GM23338 (cell line): ENCODE results near the gene KRTAP4-1. TPM values are rescaled to one million over a fixed set of nuclear protein-coding genes. Genes with fewer than 3 reads are reported as not detected.

Source experiments
- ATAC-seq: fragments of 200-7000 bp; cut with Tn5 transposase; 3 replicates; pipeline ENCODE4 v1.9.1; 2020
- DNase-seq: peaks from one replicate; pipeline ENCODE4 v3.0.0-alpha.2; 2015; ENCODE audit warnings: low spot score
- H2AFZ ChIP-seq: fragments of 200-600 bp; sonication (generic); 2 replicates; pipeline ENCODE4 v1.8.0; 2016; ENCODE audit warnings: antibody characterized with exemption, mild to moderate bottlenecking, moderate library complexity
- H3F3A ChIP-seq: fragments of 200-600 bp; sonication (generic); replicated peaks from 2 replicates; pipeline ENCODE4 v1.8.0; 2017; ENCODE audit warnings: antibody characterized with exemption, mixed run types, low read depth
- H3K27ac ChIP-seq: fragments of 200-600 bp; sonication (generic); 2 replicates; pipeline ENCODE4 v1.6.1; 2016; ENCODE audit warnings: low read depth
- H3K27me3 ChIP-seq: fragments of 200-600 bp; sonication (generic); 2 replicates; pipeline ENCODE4 v1.8.0; 2016; ENCODE audit warnings: mild to moderate bottlenecking, mixed run types, moderate library complexity; ENCODE audit not compliant: insufficient read depth
- H3K36me3 ChIP-seq: fragments of 200-600 bp; sonication (generic); 2 replicates; pipeline ENCODE4 v1.8.0; 2016; ENCODE audit warnings: mild to moderate bottlenecking; ENCODE audit not compliant: insufficient read depth
- H3K4me1 ChIP-seq: fragments of 200-600 bp; sonication (generic); 2 replicates; pipeline ENCODE4 v1.8.0; 2016; ENCODE audit warnings: mild to moderate bottlenecking, moderate library complexity; ENCODE audit not compliant: insufficient read depth
- H3K4me2 ChIP-seq: fragments of 200-600 bp; sonication (generic); 2 replicates; pipeline ENCODE4 v1.7.1; 2017; ENCODE audit warnings: mixed run types
- H3K4me3 ChIP-seq: fragments of 200-600 bp; sonication (generic); 2 replicates; pipeline ENCODE4 v1.6.1; 2016; ENCODE audit warnings: mixed run types
- H3K79me2 ChIP-seq: fragments of 200-600 bp; sonication (generic); replicated peaks from 2 replicates; pipeline ENCODE4 v1.8.0; 2017; ENCODE audit warnings: mild to moderate bottlenecking; ENCODE audit not compliant: insufficient read depth
- H3K9me2 ChIP-seq: fragments of 200-600 bp; sonication (generic); 2 replicates; pipeline ENCODE4 v1.8.0; 2017; ENCODE audit not compliant: insufficient read depth
- H4K20me1 ChIP-seq: fragments of 200-600 bp; sonication (generic); replicated peaks from 2 replicates; pipeline ENCODE4 v1.8.0; 2017; ENCODE audit warnings: mild to moderate bottlenecking; ENCODE audit not compliant: insufficient read depth
- H3K27ac Mint-ChIP-seq: 2 replicates; pipeline ENCODE4 v1.8.0; 2020; ENCODE audit warnings: inconsistent platforms, mild to moderate bottlenecking, moderate library complexity, mixed read lengths
- H3K27me3 Mint-ChIP-seq: 3 replicates; pipeline ENCODE4 v1.8.0; 2022; ENCODE audit warnings: low read depth, mild to moderate bottlenecking, moderate library complexity, mixed read lengths, inconsistent platforms; ENCODE audit not compliant: insufficient read depth, poor library complexity
- H3K36me3 Mint-ChIP-seq: 3 replicates; pipeline ENCODE4 v1.8.0; 2021; ENCODE audit warnings: low read depth, mild to moderate bottlenecking, inconsistent platforms, moderate library complexity, mixed read lengths
- H3K4me1 Mint-ChIP-seq: 3 replicates; pipeline ENCODE4 v1.8.0; 2020; ENCODE audit warnings: mild to moderate bottlenecking, inconsistent platforms, mixed read lengths
- H3K4me3 Mint-ChIP-seq: 3 replicates; pipeline ENCODE4 v1.8.0; 2021; ENCODE audit warnings: moderate library complexity, mild to moderate bottlenecking, inconsistent platforms, mixed read lengths
- H3K9me3 Mint-ChIP-seq: 3 replicates; pipeline ENCODE4 v1.8.0; 2020; ENCODE audit warnings: moderate library complexity, mild to moderate bottlenecking, inconsistent platforms, mixed read lengths
- CREB1 ChIP-seq: fragments of 250-450 bp; sonication (Bioruptor Pico); IDR thresholded peaks from 2 replicates; pipeline ENCODE4 v1.5.0; 2020; ENCODE audit warnings: low read depth, mild to moderate bottlenecking, moderate library complexity
- ETS1 ChIP-seq: IDR thresholded peaks from 2 replicates; pipeline ENCODE4 v1.6.1; 2016; ENCODE audit warnings: antibody characterized with exemption
- EZH2 ChIP-seq: fragments of 200-600 bp; sonication (generic); IDR thresholded peaks from one replicate; pipeline ENCODE4 v1.8.0; 2017; ENCODE audit warnings: antibody characterized with exemption, mild to moderate bottlenecking, low read depth; ENCODE audit not compliant: unreplicated experiment
- EZH2phosphoT487 ChIP-seq: fragments of 200-600 bp; sonication (generic); IDR thresholded peaks from one replicate; pipeline ENCODE4 v1.8.1; 2018; ENCODE audit warnings: antibody characterized with exemption; ENCODE audit not compliant: unreplicated experiment
- JUNB ChIP-seq: IDR thresholded peaks from one replicate; pipeline ENCODE4 v1.6.1; 2016; ENCODE audit warnings: antibody characterized with exemption; ENCODE audit not compliant: unreplicated experiment
- NANOG ChIP-seq: IDR thresholded peaks from 2 replicates; pipeline ENCODE4 v1.6.1; 2016; ENCODE audit warnings: antibody characterized with exemption, borderline replicate concordance
- STAT1 ChIP-seq: IDR thresholded peaks from one replicate; pipeline ENCODE4 v1.6.1; 2016; ENCODE audit warnings: antibody characterized with exemption; ENCODE audit not compliant: unreplicated experiment
- ZNF114 ChIP-seq: fragments of 250-450 bp; sonication (Bioruptor Pico); IDR thresholded peaks from 2 replicates; pipeline ENCODE4 v1.5.0; 2020; ENCODE audit warnings: mild to moderate bottlenecking, moderate library complexity
- ZNF331 ChIP-seq: fragments of 250-450 bp; sonication (Bioruptor Pico); IDR thresholded peaks from 2 replicates; pipeline ENCODE4 v1.5.0; 2020; ENCODE audit warnings: low read depth, mild to moderate bottlenecking, moderate library complexity
- polyA plus RNA-seq: library from polyadenylated mRNA; unstranded; fragments of >200 nt; fragmentation: Nextera tagmentation; extraction: Ambion mirVana; gene quantifications from 2 replicates; pipeline ENCODE4 v1.2.1, GENCODE V29; 2016
- total RNA-seq: library from RNA; depleted of rRNA; stranded (reverse); fragments of >200 nt; shearing (Covaris generic); gene quantifications from 2 replicates; pipeline ENCODE4 v1.2.3, GENCODE V29; 2014
- TF ChIP-seq, protein P1 (sequence below): IDR thresholded peaks from one replicate; pipeline ENCODE4 v1.6.1; 2018; ENCODE audit warnings: antibody characterized with exemption; ENCODE audit not compliant: unreplicated experiment
- TF ChIP-seq, protein P2 (sequence below), 2 experiments: fragments of 200-600 bp in 1 of 2; sonication (generic) in 1 of 2; conservative IDR thresholded peaks; 2 replicates each; pipeline versions ENCODE4 v1.5.1 to v1.6.1; 2016 to 2017; ENCODE audit warnings: antibody characterized with exemption in 2 of 2, low read depth in 2 of 2, mild to moderate bottlenecking in 2 of 2, moderate library complexity in 1 of 2

Gene KRTAP4-1
- total and polyA plus RNA-seq, 2 experiments from 2014 or later, result not detected

DNA sequence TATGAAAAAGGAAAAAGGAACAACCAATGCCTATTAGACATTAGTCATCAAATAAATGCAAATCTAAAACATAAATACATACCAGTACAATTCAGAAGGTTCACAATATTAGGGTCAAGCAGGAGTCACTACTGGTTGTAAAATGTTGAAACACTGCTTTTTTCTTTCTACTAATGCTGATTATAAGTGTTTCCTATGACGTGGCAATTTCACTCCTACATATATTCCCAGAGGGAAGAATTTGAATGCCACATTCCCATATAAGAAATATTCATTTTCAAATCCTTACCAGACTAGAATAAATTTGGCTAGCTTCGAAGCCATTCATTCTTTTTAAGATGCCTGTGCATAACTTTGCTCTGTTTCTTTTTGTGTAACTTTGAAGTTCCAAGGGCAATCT lies 39.1 kb upstream of the KRTAP4-1 start:
- Histone ChIP-seq H3K27me3 (no peaks in the 10 kb centered on the region), H4K20me1 (no peaks in the 10 kb centered on the region), H2AFZ (no peak overlapping the region), H3K36me3 (no peaks in the 10 kb centered on the region), H3F3A (no peaks in the 10 kb centered on the region), H3K4me3 (no peak overlapping the region), H3K4me1 (no peaks in the 10 kb centered on the region), H3K79me2 (no peaks in the 10 kb centered on the region), H3K4me2 (no peak overlapping the region), H3K9me2 (no peaks in the 10 kb centered on the region), H3K27ac (no peak overlapping the region)
- H3K4me3 Mint-ChIP-seq, result no peak overlapping the region
- H3K9me3 Mint-ChIP-seq, result no peaks in the 10 kb centered on the region
- H3K36me3 Mint-ChIP-seq, result no peaks in the 10 kb centered on the region
- no peak for TF ChIP-seq CREB1 (CRISPR knock-in tag)
- TF ChIP-seq NANOG, result no peak
- TF ChIP-seq, protein P1, sequence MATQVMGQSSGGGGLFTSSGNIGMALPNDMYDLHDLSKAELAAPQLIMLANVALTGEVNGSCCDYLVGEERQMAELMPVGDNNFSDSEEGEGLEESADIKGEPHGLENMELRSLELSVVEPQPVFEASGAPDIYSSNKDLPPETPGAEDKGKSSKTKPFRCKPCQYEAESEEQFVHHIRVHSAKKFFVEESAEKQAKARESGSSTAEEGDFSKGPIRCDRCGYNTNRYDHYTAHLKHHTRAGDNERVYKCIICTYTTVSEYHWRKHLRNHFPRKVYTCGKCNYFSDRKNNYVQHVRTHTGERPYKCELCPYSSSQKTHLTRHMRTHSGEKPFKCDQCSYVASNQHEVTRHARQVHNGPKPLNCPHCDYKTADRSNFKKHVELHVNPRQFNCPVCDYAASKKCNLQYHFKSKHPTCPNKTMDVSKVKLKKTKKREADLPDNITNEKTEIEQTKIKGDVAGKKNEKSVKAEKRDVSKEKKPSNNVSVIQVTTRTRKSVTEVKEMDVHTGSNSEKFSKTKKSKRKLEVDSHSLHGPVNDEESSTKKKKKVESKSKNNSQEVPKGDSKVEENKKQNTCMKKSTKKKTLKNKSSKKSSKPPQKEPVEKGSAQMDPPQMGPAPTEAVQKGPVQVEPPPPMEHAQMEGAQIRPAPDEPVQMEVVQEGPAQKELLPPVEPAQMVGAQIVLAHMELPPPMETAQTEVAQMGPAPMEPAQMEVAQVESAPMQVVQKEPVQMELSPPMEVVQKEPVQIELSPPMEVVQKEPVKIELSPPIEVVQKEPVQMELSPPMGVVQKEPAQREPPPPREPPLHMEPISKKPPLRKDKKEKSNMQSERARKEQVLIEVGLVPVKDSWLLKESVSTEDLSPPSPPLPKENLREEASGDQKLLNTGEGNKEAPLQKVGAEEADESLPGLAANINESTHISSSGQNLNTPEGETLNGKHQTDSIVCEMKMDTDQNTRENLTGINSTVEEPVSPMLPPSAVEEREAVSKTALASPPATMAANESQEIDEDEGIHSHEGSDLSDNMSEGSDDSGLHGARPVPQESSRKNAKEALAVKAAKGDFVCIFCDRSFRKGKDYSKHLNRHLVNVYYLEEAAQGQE, result no peak
- no peak for TF ChIP-seq JUNB
- no peak for TF ChIP-seq EZH2
- no peak for TF ChIP-seq ZNF331 (CRISPR knock-in tag)
- no peak for TF ChIP-seq ETS1
- no peak for TF ChIP-seq ZNF114 (CRISPR knock-in tag)
- TF ChIP-seq, protein P2, sequence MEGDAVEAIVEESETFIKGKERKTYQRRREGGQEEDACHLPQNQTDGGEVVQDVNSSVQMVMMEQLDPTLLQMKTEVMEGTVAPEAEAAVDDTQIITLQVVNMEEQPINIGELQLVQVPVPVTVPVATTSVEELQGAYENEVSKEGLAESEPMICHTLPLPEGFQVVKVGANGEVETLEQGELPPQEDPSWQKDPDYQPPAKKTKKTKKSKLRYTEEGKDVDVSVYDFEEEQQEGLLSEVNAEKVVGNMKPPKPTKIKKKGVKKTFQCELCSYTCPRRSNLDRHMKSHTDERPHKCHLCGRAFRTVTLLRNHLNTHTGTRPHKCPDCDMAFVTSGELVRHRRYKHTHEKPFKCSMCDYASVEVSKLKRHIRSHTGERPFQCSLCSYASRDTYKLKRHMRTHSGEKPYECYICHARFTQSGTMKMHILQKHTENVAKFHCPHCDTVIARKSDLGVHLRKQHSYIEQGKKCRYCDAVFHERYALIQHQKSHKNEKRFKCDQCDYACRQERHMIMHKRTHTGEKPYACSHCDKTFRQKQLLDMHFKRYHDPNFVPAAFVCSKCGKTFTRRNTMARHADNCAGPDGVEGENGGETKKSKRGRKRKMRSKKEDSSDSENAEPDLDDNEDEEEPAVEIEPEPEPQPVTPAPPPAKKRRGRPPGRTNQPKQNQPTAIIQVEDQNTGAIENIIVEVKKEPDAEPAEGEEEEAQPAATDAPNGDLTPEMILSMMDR (conservative IDR thresholded peaks at IDR 0.05; ENCODE audit: low read depth in 2 of 2), result no peak
- no peak for TF ChIP-seq EZH2phosphoT487
- TF ChIP-seq STAT1, result no peak
- no peaks in the 10 kb centered on the region for H3K4me1 Mint-ChIP-seq
- DNase-seq, result no peak
- no peak overlapping the region for H3K27ac Mint-ChIP-seq
- H3K27me3 Mint-ChIP-seq, result no peaks in the 10 kb centered on the region
- no peak for ATAC-seq
